A673 (cell line): ENCODE results near the gene MGAT5.

ENCODE experiments used
- CTCF ChIP-seq: fragments of 300-800, 200-600 bp; sonication (generic); conservative IDR thresholded peaks from 2 replicates; pipeline ENCODE4 v1.5.1; 2017; ENCODE audit warnings: low read depth, mild to moderate bottlenecking, antibody characterized with exemption, low read length, moderate library complexity, mixed read lengths
- EZH2 ChIP-seq: fragments of 200-600 bp; sonication (generic); IDR thresholded peaks from 2 replicates; pipeline ENCODE4 v1.6.1; 2017; ENCODE audit warnings: borderline replicate concordance, low read depth, mild to moderate bottlenecking, mixed read lengths, antibody characterized with exemption, low read length; ENCODE audit not compliant: poor library complexity, severe bottlenecking

- TF ChIP-seq CTCF, result no peak
- TF ChIP-seq EZH2, result no peak
Observed at GRCh38 chr2:134278553-134278952, 24.7 kb downstream of the MGAT5 start.
